HG02642 (cell line): Measurements from ENCODE around the gene SLC6A20.

ENCODE experiments used
- ATAC-seq: cut with Tn5 transposase; IDR thresholded peaks from one replicate; pipeline ENCODE4 v1.9.1; 2021; ENCODE audit warnings: mild to moderate bottlenecking; ENCODE audit not compliant: unreplicated experiment, poor library complexity

Gene SLC6A20

DNA sequence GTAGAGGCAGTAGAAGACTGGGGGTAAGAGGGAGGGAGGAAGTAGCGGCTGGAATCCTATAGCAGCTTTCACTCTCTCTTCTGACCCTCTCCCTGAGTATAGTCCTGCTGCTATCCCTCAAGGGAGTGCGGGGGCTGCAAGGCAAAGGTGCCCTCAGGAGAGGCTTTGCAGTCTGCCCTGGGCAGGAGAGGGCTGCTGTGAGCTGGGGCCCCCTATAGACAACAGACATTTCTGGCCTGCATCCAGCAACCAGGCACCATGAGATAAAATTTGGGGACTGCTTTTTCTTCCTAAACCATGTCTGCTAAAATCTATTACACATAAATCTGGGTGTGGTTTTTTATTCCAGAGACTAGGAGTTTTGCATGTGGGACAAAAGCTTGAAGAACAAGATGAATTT lies 59.1 kb downstream of the SLC6A20 start:
- no peak for ATAC-seq

- ATAC-seq, result no peak
These were observed 59.6 kb downstream of the SLC6A20 start for GRCh38 chr3:45736707-45737106.

DNA sequence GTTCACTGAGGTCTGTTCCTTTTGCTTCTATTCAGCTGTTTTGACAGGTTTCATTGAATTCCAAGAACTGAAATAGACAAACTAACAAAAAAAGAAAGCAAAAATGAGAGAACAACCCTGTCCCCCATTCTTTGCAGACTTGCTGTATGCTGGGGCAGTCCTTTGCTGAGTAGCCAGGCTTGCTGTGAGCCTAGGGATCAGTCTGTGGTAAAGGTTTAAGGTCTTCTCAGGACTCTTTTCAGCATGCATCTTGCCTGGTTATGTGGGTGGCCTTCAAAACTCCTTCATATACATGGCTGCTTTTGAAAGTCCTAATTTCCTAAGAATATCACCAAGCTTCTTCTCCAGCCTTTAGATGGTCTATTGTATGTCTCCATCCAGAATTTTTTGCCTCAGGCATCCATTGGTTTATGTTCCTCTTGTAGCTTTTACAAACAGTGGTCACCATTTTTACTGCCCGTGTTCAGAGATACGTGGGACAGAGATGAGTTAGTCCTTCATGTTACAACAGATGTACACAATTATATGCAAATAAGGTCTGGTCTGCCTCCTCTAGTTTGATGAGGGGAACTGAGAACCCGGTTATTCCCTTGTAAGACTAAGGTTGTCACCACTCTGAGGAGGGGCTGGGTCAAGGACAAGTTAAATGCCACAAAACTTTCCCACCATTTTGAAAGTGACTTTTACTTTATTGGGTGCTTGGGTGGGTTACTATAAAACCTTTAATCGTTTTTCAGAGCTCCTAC lies 65.8 kb downstream of the SLC6A20 start:
- ATAC-seq, result no peak

DNA sequence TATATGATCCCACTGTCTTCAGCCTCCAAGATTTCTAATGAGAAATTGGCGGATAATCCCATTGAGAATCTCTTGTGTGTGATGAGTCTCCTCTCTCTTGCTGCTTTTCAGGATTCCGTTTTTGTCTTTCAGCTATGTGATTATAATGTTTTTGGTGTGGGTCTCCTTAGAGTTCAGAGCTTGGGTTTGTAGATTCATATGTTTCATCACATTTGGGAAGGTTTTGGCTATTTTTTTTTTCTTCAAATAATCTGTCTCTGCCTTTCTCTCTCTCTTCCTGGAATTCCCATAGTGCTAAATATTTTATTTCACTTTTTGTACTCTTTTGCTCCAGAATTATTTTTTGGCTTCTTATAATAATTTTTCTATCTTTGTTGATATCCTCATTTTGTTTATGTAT lies 66.7 kb downstream of the SLC6A20 start:
- ATAC-seq, result no peak

DNA sequence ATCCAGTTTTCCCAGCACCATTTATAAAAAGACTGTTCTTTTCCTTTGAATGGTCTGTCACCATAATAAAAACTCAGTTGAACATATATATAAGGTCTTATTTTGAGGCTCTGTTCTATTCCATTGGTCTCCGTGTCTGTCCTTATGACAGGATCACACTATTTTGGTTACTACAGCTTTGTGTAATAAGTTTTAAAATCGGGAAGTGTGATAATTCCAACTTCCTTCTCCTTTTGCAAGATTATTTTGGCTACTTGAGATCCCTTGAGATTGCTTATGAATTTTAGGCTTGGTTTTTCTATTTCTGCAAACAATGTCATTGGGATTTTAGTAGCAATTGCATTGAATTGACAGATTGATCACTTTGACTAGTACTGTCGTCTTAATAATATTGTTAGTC lies 71.4 kb downstream of the SLC6A20 start:
- no peak for ATAC-seq

DNA sequence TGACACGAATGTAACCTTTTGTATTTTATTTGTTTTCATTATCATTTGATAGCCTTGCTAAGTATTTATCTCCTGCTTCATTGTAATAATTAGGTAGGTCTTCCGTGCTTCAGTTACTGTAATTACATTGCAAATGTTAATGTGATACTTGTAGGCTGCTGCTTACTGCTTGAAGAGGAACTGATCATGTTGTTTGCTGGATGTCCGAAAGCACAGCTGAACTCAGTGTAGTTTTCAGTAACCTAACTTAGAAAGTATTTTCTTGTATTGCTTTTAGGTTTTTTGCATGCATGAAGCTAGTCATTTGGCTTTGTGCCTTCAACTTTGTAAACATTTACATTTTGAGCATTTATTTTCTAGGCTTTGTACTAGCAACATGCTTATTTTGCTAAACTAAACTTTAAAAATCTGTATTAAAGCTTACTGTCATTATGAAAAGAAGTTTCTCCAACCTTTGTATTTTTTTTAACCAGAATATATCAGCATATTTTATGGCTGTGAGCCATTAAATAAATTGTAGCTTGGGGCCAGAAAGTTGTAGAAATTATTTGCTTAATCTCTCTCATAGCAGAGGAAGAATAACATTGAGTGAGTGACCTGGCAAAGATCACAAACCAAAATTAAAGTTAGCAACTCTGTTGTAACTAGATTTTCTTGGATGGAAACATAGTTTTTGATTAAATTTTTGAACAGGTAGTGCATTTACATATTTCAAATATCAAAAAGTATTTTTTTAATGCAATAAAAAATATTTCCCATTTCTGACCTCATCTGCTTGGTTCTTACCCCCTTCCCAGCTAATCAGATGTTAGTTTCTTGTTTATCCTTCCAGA lies 76.5 kb downstream of the SLC6A20 start:
- ATAC-seq, result no peak

DNA sequence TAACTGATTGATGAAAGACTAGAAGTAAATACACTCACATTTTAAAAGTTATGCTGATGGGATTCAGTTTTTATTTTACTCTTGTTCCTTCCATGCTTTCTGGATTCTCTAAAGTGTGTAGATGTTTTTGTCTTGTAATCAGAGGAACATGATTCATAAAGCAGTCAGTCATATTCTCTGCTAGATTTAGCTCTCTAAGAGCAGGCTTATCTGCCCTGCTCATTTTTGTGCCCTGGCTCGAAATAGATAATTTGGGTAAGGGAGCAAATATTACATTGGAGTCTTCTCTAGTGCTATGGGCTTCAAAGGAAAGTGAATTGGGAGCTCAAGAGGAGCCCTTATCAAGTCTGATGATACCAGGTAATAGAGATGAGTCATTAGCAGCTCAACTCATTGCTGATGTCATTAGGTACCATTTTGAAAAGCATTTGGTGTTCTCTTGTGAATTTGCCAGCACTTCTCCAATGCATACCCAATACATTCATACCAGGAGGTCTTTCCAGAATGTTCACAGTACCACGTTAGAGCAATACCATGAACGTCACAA lies 79.5 kb downstream of the SLC6A20 start:
- no peak for ATAC-seq

GRCh38 chr3:45715945-45716344 lies 80.4 kb downstream of the SLC6A20 start:
- ATAC-seq, result no peak

DNA sequence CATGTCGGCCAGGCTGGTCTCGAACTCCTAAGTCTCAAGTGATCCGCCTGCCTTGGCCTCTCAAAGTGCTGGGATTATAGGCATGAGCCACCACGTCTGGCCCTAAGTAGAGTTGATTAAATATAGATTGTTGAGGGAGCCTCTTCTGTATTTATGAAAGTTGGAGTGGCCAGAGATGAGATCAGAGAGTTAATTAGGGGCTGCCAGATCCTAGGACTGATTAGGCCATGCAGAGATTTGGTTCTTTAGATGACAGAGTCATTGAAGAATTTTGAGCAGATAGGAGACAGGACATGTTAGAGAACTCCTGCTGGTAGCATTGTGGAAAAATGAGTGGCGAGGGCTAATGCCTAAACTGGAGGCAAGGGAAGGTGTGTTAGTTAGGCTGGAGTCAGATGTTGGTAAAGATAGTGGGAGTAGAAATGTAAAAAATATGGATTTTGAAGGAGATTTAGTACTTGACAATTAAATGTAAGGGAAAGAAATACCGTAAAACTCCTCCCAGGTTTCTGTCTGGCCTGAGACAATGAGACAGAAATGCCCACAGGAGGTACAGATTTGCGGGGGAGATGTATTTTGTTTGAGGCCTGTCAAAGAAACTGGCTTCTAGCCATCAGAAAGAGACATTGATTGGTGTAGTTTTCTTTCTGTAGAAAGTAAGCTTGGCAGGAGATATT lies 83.8 kb downstream of the SLC6A20 start:
- no peak for ATAC-seq

GRCh38 chr3:45711931-45712330 lies 84.4 kb downstream of the SLC6A20 start:
- no peak for ATAC-seq

DNA sequence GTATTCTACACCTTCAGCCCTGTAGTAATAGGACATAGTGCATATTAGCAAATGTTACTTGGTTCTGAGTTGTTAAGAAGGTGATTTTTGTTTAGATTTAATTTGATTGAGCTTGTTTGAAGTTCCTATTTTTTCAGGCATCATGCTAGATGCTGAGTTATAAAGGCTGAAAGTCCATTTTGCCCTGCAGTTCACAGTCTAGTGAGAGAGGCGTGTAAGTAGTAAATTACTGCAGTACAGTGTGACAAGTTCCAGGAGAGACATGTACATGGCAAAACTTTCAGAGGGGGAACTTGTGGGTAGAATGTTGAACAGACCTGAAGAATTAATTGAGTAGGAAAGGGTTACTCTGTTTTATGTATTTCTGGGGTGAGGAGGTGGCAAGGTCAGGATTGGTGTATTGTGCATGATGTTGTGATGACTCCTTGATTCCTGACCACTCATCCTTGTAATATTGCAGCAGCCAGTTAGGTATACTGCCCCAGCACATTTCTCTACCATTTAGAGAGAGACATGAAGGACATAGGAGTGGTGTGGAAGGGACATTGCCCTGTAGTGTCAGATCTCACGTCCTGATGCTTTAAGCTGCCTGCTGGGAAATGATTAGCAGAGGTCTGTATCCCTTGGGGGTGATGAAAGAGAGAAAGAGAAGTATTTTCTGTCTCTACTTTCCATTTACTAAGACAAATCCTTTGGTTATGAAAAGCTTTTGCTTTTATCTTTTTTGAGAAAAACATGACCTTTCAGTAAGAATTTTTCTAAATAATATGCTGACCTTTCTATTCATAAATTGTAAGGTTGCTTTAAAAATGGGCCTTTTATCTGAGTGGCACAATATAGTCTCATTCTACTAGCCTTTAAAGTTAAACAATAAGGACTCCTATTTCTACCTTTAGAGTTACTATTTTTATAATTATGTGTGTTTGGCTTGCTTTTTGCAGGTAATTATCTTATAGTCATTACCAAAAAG lies 90.2 kb downstream of the SLC6A20 start:
- ATAC-seq, result no peak
